Muscle of leg (tissue), 11 donors: ENCODE data around the gene CA9. TPM values are rescaled to one million over a fixed set of nuclear protein-coding genes. Genes with fewer than 3 reads are reported as not detected.

Experiments used
- DNase-seq: peaks from one replicate; pipeline ENCODE4 v3.0.0; 2013
- H3K27ac ChIP-seq: one replicate; pipeline ENCODE4 v1.5.1; 2013; ENCODE audit warnings: mild to moderate bottlenecking, low read length, control low read depth
- H3K27me3 ChIP-seq: one replicate; pipeline ENCODE4 v1.6.1; 2013; ENCODE audit warnings: low read length; ENCODE audit not compliant: control insufficient read depth, insufficient read depth
- H3K36me3 ChIP-seq: one replicate; pipeline ENCODE4 v1.6.1; 2013; ENCODE audit warnings: low read length; ENCODE audit not compliant: control insufficient read depth, insufficient read depth
- H3K4me1 ChIP-seq: one replicate; pipeline ENCODE4 v1.6.1; 2013; ENCODE audit warnings: low read length; ENCODE audit not compliant: control insufficient read depth, insufficient read depth
- H3K4me3 ChIP-seq: one replicate; pipeline ENCODE4 v1.5.1; 2013; ENCODE audit warnings: low read length, control low read depth
- H3K9me3 ChIP-seq: replicated peaks from 2 replicates; pipeline ENCODE4 v1.6.1; 2013; ENCODE audit warnings: low read depth, low read length; ENCODE audit not compliant: control insufficient read depth
- WGBS: methylation state at CpG from one replicate; pipeline ENCODE4 v1.1.5; 2013; ENCODE audit warnings: missing lambda C conversion rate; ENCODE audit not compliant: insufficient coverage; 5-methylcytosine and 5-hydroxymethylcytosine counted together
- polyA plus RNA-seq, 8 donors: library from polyadenylated mRNA; unstranded; fragments of 120-200 nt; gene quantifications; one replicate each; pipeline versions ENCODE4 v1.2.1 to v1.2.3, GENCODE V29; 2013; ENCODE audit warnings: inconsistent platforms in 1 of 8, low replicate concordance in 1 of 8; ENCODE audit not compliant: insufficient read length in 8 of 8, insufficient read depth in 1 of 8
- total RNA-seq: library from RNA; stranded (reverse); fragments of 120-200 nt; gene quantifications from one replicate; pipeline ENCODE4 v1.2.4, GENCODE V29; 2013

CA9 gene
- total and polyA plus RNA-seq, 9 donors, result 0.49 to 2.4 (median 0.68) TPM

DNA sequence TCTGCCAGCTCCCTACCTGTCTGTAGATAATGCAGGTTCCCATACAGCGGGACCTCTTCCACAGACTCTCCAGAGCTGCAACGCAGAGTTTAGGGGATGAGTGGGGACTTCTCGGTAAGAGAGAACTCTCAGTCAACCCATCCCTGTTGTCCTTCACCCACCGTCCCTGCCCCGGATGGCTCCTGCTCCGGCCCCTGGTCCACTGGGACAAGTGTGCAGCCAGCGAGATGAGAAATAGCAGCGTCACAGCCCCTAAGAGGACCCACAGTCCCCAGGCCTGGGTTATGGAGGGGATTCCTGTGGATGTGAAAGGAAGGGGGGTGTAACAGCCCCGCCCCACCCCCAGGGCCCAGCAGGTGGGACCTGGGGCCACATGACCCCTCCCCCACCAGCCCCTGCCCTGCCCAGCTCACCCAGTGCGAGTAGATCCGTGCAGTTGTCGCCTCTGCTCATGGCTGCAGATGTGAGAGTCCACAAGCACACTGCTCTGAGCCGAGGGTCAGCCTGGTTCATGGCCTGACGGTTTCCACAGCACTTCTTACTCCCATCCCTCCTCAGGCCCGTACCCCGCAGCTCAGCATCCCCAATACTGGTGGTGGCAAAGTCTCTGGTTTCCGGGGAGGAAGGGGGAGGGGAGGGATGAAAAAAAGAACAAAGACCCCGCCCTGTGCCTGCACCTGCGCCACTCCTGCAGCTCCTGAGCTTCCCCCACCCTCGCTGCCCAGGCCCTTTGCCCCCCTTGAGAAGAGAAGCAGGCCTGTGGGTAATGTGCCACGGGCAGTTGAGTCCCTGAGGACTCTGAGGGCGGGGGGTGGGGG lies 23.2 kb upstream of the CA9 start, which contains the start of gene SIT1:
TSS of gene SIT1 (minus strand) at position 591 of the 818 bp plus-strand sequence. CDS start at position 513, 78 bp downstream.
- H3K36me3 ChIP-seq, result no peaks in the 10 kb centered on the region
- H3K27ac ChIP-seq, result no peak within 1 kb of the TSS
- peaks cover 32% of the 10 kb centered on the region for H3K4me1 ChIP-seq
- 23% methylated on average over 4 of the region's 22 CpGs for WGBS
- H3K9me3 ChIP-seq, result no peaks in the 10 kb centered on the region
- H3K27me3 ChIP-seq, result no peaks in the 10 kb centered on the region
- DNase-seq, result no peak
- H3K4me3 ChIP-seq, result no peak within 1 kb of the TSS

- no peak for DNase-seq
- no peak overlapping the region for H3K4me3 ChIP-seq
- WGBS, result 86% methylated on average over 4 of the region's 7 CpGs
- no peaks in the 10 kb centered on the region for H3K9me3 ChIP-seq
- H3K27ac ChIP-seq, result no peak overlapping the region
- H3K27me3 ChIP-seq, result no peaks in the 10 kb centered on the region
- H3K36me3 ChIP-seq, result no peaks in the 10 kb centered on the region
- H3K4me1 ChIP-seq, result peaks cover 28% of the 10 kb centered on the region
These were observed 21.5 kb upstream of the CA9 start for GRCh38 chr9:35651956-35652828.

- H3K4me1 ChIP-seq, result peaks cover 29% of the 10 kb centered on the region
- no peak overlapping the region for H3K4me3 ChIP-seq
- H3K9me3 ChIP-seq, result no peaks in the 10 kb centered on the region
- no peaks in the 10 kb centered on the region for H3K36me3 ChIP-seq
- no peak for DNase-seq
- no peaks in the 10 kb centered on the region for H3K27me3 ChIP-seq
- 79% methylated on average over 2 of the region's 8 CpGs for WGBS
- no peak overlapping the region for H3K27ac ChIP-seq
These were observed 20.9 kb upstream of the CA9 start for GRCh38 chr9:35652829-35653209.

DNA sequence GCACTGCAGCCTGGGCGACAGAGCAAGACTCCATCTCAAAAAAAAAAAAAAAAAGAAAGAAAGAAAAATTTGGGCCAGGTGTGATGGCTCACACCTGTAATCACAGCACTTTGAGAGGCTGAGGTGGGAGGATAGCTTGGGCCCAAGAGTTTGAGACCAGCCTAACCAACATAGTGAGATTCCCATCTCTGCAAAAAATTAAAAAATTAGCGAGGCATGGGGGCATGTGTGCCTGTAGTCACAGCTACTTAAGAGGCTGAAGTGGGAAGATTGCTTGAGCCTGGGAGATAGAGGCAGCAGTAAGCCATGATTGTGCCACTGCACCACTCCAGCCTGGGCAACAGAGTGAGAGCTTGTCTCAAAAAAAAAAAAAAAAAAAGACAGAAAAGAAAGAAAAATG lies 20.1 kb upstream of the CA9 start:
- no peak overlapping the region for H3K27ac ChIP-seq
- no peak for DNase-seq
- peaks cover 26% of the 10 kb centered on the region for H3K4me1 ChIP-seq
- no peaks in the 10 kb centered on the region for H3K36me3 ChIP-seq
- H3K9me3 ChIP-seq, result no peaks in the 10 kb centered on the region
- no peak overlapping the region for H3K4me3 ChIP-seq
- no CpG with 5 or more reads among the region's 2 CpGs for WGBS
- H3K27me3 ChIP-seq, result no peaks in the 10 kb centered on the region

DNA sequence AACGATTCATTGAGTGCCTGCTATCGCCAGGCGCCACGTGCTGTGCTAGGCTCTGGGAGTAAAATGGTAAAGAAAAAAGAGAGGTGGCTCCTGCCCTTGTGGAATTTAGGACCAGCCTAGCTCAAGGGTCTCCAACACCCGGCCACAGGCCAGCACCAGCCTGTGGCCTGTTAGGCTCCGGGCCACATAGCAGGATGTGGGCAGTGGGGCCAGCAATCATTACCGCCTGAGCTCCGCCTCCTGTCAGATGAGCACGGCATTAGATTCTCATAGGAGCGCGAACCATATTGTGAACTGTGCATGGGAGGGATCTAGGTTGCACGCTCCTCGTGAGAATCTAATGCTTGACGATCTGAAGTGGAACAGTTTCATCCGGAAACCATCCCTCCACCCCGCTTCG lies 17.4 kb upstream of the CA9 start:
- WGBS, result 70% methylated on average over 11 of the region's 17 CpGs
- no peak for DNase-seq
- Histone ChIP-seq H3K27me3 (no peaks in the 10 kb centered on the region), H3K4me1 (peaks cover 32% of the 10 kb centered on the region), H3K4me3 (no peak overlapping the region), H3K9me3 (no peaks in the 10 kb centered on the region), H3K36me3 (peaks cover 14% of the 10 kb centered on the region), H3K27ac (no peak overlapping the region)

DNA sequence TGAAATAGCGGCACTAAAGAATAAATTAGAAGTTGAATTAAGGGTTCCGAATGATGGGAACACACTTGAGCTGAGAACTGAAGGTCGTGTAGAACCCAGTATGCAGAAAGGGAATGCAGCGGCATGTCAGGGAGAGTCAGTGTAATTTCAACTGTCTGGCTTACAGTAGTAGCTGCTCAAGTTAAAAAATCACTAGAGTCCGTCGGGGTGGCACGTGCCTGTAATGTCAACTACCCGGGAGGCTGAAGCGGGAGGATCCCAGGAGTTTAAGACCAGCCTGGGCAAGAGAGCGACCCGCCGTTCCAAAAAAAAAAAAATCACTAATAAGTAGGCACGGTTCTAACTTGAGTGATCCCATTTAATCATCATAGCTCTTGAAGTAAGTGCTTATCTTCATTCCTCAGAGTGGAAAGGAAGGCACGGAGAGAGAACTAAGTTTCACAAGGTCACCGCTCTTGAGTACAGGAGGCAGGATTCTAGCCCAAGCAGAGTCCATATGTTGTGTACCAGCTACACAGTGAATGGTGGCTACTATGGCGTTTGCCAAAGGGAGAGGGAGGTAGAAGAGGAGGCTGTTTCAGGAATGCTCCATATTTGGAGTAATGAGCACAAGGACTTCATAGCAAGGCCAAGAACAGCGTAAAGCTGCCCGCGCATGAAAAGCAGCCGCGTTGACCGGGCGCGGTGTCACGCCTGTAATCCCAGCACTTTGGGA lies 16.7 kb upstream of the CA9 start:
- Histone ChIP-seq H3K27ac (peak overlapping the region; percentile 100), H3K36me3 (peaks cover 20% of the 10 kb centered on the region), H3K4me3 (peak overlapping the region; percentile 58), H3K4me1 (peaks cover 39% of the 10 kb centered on the region), H3K27me3 (no peaks in the 10 kb centered on the region), H3K9me3 (no peaks in the 10 kb centered on the region)
- peak; percentile 71 for DNase-seq
- WGBS, result 33% methylated on average over 18 of the region's 25 CpGs

GRCh38 chr9:35657546-35658136 lies 16.1 kb upstream of the CA9 start, which contains the start of gene RMRP:
TSS of gene RMRP (minus strand) at chr9:35658019.
- Histone ChIP-seq H3K4me3 (peak within 1 kb of the TSS; percentile 93), H3K27me3 (no peaks in the 10 kb centered on the region), H3K27ac (peak within 1 kb of the TSS; percentile 100), H3K9me3 (no peaks in the 10 kb centered on the region), H3K4me1 (peaks cover 44% of the 10 kb centered on the region), H3K36me3 (peaks cover 27% of the 10 kb centered on the region)
- DNase-seq, result peak; percentile 100
- WGBS, result under 1% methylated on average over 33 of the region's 42 CpGs

GRCh38 chr9:35658137-35658967 lies 15.4 kb upstream of the CA9 start, which contains the start of gene CCDC107:
TSS of gene CCDC107 (plus strand) at chr9:35658292. CDS start at chr9:35658380, 88 bp downstream.
- no peaks in the 10 kb centered on the region for H3K27me3 ChIP-seq
- H3K4me3 ChIP-seq, result peak within 1 kb of the TSS; percentile 93
- under 1% methylated on average over 49 of the region's 67 CpGs for WGBS
- H3K4me1 ChIP-seq, result peaks cover 45% of the 10 kb centered on the region
- no peaks in the 10 kb centered on the region for H3K9me3 ChIP-seq
- peak within 1 kb of the TSS; percentile 100 for H3K27ac ChIP-seq
- peak; percentile 94 for DNase-seq
- peaks cover 33% of the 10 kb centered on the region for H3K36me3 ChIP-seq

DNA sequence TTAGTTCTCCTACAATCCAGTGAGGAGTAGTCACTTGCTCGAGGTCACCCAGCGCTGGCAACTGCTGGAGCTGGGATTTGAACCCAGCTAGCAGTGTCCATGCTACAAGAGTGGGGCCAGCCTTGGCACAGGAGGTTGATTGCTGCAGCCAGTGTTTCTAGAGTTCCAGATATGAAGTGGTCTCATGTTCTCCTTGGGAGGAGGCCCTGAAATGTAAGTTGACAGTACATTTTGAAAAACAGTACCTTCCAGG lies 14.8 kb upstream of the CA9 start:
- 0% methylated on average over 2 of the region's 2 CpGs for WGBS

More for the DNA sequence above, 14.8 kb upstream of the CA9 start:
- Histone ChIP-seq H3K27me3 (no peaks in the 10 kb centered on the region), H3K9me3 (no peaks in the 10 kb centered on the region), H3K4me3 (peak overlapping the region; percentile 93), H3K36me3 (peaks cover 33% of the 10 kb centered on the region), H3K27ac (peak overlapping the region; percentile 100), H3K4me1 (peaks cover 48% of the 10 kb centered on the region)
- peak; percentile 67 for DNase-seq
